ENCODE measurements around the gene METTL5.

- TF ChIP-seq CTCF (IDR thresholded peaks at IDR 0.05) (no peak), POLR2A (IDR thresholded peaks at IDR 0.05) (no peak)
Measured at GRCh38 chr2:169839954-169840746, 15.4 kb upstream of the METTL5 start.
